Measurements from ENCODE around the gene RET.

Gene RET

DNA sequence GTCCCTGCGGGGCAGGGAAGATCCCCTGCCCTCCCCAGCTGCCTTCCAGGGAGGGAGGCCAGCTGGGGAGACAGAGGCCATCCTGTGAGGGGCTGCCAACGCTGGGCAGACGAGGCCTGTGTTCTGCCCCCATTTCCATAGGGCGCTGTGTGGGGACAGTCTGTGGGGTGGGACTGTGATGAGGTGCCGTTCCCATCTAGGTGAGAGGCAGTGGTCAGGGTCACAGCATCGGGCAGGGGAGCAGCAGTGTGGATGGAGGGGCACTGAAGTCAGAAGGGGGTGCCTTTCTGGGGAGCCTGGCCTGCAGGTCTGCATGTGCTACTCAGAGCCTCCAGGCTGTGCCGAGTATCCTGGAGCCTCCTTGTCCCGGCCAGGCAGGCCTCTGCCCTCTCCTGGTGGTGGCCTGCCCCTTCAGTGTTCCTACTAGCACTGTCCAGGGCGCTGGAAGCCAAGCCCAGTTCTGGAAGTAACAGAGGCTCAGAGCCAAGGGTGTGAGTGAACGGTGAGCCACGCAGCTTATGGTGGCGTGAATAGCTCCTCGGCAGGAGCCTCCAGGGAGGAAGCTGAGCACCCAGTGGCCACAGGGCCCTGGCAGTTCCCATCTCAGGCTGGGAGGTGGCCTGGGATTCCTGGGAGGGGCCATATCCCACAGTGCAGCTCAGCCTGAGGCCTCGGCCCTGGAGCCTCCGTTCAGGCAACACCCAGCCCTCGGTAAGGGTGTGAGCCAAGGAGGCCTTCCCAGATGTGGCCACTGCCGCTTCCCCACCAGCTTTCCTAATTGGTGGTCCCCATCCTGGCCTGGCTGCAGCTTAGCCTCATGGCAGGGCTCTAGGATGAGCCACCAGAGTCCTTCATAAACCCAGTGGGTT is 38.1 kb downstream of the RET start:
- Histone ChIP-seq H3K4me3 (no peak overlapping the region), H3K4me1 (no peaks in the 10 kb centered on the region), H3K27me3 (ENCODE audit: low read depth) (no peaks in the 10 kb centered on the region), H3K36me3 (replicated peaks) (no peaks in the 10 kb centered on the region), H3K9me3 (no peaks in the 10 kb centered on the region)
- DNase-seq (ENCODE audit: low spot score in 2 of 2): no peak
- in situ Hi-C loops (cut with MboI; ENCODE audit: low sequenced_read_pairs): no loop called here

DNA sequence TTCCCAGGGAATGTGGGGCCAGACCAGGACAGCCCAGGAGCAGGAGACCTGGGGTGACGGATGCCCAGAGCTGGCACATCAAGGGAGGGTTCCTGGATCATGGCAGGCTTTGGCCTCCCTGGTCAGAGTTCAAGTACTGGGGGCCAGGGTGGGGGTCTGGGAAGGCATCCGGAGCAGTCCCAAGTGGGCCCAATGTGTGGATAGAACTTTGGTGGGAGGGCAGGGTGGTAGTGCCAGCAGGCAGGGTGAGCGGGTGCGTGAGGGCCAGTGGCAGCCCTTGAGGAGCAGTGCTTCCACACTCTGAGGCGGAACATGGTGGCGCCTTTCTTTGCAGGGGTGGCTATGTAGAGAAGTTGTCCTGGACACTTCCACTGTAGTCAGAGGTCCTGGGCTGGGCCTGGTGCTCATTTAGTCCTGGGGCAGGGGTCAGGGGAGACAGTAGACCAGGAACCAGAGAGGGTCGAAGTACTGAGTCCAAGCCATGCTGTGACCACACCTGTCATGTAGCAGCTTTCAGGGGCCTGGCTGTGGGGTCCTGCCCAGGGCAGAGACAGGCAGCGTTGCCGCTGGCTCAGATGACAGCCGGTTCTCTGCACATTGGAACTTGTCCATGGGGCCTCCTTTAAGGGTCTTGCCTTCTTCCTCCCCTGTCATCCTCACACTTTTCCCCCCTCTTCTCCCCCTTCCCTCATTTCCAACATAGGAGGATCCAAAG is 39.2 kb downstream of the RET start:
- Histone ChIP-seq H3K27me3 (ENCODE audit: low read depth) (no peaks in the 10 kb centered on the region), H3K9me3 (no peaks in the 10 kb centered on the region), H3K36me3 (replicated peaks) (no peaks in the 10 kb centered on the region), H3K4me1 (no peaks in the 10 kb centered on the region), H3K4me3 (no peak overlapping the region)
- DNase-seq (ENCODE audit: low spot score in 2 of 2): no peak
- in situ Hi-C loops (cut with MboI; ENCODE audit: low sequenced_read_pairs): no loop called here

DNA sequence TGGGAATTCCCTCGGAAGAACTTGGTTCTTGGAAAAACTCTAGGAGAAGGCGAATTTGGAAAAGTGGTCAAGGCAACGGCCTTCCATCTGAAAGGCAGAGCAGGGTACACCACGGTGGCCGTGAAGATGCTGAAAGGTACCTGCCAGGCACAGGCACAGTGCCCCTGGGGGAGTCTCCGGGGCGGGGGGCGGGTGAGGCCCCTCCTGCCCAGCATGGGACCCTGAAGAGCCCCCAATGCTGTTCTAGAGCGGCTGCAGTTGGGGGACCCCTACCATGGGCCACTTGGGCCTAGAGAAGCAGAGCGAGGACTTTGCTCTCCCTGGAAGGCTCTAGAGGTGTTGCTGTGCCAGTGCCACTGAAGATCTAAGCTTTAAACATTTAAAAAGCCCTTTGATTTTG is 39.7 kb downstream of the RET start:
- no peak for DNase-seq (ENCODE audit: low spot score in 2 of 2)
- H3K9me3 ChIP-seq: no peaks in the 10 kb centered on the region
- no peaks in the 10 kb centered on the region for H3K36me3 ChIP-seq (replicated peaks)
- in situ Hi-C loops (cut with MboI; ENCODE audit: low sequenced_read_pairs): no loop called here
- no peaks in the 10 kb centered on the region for H3K27me3 ChIP-seq (ENCODE audit: low read depth)
- H3K4me3 ChIP-seq: no peak overlapping the region
- no peaks in the 10 kb centered on the region for H3K4me1 ChIP-seq

DNA sequence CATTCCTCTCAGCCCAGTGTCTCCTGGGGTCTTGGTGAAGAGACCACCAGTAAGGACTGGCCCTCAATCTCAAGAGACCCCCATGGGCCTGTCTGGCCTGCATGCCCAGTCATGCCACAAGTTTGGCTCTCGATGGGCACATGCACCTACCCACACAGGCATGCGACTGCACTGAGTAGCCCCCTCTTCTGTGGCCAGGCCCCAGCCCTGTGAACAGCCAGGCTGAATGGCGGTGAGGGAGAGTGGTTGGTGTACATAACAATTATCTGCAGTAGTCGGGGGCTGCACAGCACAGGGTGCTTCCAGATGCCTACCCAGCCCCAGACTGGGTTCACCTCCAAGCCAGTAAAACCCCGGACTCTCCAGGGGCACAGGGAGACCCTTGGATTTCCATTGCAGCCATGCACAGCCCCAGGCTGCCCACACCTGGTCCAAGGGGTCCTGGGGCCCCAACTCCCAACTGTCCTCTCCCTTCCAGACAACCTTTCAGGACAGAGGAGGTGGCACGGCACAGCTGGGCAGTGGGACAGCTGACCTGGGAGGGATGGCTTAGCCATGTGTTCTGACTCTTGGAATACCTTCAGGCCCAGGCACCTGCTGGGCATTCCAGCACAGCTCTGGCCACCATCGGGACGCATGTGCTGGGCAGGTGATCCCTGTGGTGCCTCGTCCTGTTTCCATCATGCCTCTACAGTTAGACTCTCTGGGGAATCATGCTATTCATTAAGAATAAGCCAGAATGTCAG is 40.3 kb downstream of the RET start:
- Histone ChIP-seq H3K27me3 (ENCODE audit: low read depth) (no peaks in the 10 kb centered on the region), H3K9me3 (no peaks in the 10 kb centered on the region), H3K4me1 (no peaks in the 10 kb centered on the region), H3K36me3 (replicated peaks) (no peaks in the 10 kb centered on the region), H3K4me3 (no peak overlapping the region)
- in situ Hi-C loops (cut with MboI; ENCODE audit: low sequenced_read_pairs): no loop called here
- DNase-seq (ENCODE audit: low spot score in 2 of 2): no peak

DNA sequence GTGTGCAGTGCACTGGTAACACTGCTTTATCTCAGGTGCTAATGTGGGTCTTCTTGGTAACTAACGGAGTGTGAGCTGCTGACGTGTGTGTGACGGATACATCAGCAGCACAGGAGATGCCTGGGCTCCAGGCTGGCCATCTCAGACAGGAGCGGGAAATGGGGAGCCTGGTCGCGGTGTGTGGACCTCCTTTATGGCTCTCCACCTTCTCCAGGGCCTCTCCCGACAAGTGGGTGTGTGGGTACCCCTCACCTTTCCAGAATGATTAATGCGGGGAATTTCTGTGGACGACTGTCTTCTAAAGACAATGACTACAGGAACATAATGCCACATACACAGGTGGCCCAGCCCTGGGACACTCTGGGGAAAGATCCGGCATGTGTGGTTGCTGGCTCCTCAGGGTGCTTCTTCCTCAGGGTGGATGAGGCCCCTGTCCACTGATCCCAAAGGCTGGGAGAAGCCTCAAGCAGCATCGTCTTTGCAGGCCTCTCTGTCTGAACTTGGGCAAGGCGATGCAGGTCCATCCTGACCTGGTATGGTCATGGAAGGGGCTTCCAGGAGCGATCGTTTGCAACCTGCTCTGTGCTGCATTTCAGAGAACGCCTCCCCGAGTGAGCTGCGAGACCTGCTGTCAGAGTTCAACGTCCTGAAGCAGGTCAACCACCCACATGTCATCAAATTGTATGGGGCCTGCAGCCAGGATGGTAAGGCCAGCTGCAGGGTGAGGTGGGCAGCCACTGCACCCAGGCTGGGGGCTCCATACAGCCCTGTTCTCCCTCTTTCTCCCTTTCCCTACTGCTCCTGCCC is 41.1 kb downstream of the RET start:
- Histone ChIP-seq H3K4me3 (no peak overlapping the region), H3K4me1 (no peaks in the 10 kb centered on the region), H3K9me3 (no peaks in the 10 kb centered on the region), H3K36me3 (replicated peaks) (no peaks in the 10 kb centered on the region), H3K27me3 (ENCODE audit: low read depth) (no peaks in the 10 kb centered on the region)
- in situ Hi-C loops (cut with MboI; ENCODE audit: low sequenced_read_pairs): no loop called here
- DNase-seq (ENCODE audit: low spot score in 2 of 2): no peak

DNA sequence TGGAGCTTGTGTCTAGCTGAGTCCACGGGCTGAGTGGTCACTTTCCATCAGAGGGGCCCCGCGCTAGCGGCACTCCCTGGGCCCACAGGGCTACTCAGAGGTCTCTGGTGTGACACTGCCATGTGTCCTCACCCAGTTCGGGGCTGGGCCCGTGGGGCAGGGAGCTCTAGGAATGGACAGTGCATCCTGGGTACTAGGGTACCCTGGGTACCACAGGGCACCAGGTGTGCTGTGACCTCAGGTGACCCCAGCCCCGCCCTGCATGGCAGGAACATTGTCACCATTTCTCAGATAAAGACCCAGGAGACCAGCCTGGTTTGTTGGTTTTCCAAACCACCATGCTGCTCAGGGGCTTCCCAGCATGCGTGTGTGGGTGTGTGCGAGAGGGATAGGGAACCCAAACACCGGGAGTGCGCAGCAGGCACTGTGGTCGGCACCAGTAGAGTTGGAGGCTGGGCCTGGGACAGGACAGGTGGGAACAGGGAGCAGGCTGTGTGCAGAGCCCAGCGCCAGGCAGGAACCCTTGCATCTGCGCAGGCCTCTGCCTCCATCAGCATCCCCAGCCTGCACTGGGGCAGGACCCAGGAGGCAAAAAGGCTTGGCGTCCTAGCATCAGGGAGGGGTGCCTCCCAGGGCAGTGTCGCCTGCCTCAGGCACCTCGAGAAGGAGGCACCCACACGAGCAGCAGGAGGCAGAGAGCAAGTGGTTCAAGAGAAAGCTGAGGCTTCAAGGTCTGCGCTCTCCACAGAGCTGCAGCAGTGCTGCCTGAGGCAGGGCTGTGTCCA is 42.0 kb downstream of the RET start:
- in situ Hi-C loops (cut with MboI; ENCODE audit: low sequenced_read_pairs): no loop called here
- no peaks in the 10 kb centered on the region for H3K36me3 ChIP-seq (replicated peaks)
- DNase-seq (ENCODE audit: low spot score in 2 of 2): no peak
- no peaks in the 10 kb centered on the region for H3K9me3 ChIP-seq
- H3K4me1 ChIP-seq: no peaks in the 10 kb centered on the region
- H3K4me3 ChIP-seq: no peak overlapping the region
- H3K27me3 ChIP-seq (ENCODE audit: low read depth): no peaks in the 10 kb centered on the region

DNA sequence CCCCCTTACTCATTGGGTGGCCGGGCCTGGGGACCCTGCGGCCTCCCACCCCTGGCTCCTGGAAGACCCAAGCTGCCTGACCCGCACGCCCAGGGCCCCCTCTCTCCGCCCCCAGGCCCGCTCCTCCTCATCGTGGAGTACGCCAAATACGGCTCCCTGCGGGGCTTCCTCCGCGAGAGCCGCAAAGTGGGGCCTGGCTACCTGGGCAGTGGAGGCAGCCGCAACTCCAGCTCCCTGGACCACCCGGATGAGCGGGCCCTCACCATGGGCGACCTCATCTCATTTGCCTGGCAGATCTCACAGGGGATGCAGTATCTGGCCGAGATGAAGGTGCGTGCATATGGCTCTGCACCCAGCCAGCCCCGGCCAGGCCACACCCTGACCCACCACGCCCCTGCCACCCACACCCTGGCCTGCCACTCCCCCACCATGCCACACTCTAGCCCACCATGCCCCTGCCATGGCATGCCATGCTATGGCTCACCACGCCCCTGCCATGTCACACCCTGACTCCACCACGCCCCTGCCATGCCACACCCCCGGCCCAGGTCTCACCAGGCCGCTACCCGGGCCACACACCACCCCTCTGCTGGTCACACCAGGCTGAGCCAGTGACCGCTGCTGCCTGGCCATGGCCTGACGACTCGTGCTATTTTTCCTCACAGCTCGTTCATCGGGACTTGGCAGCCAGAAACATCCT is 42.7 kb downstream of the RET start:
- no peaks in the 10 kb centered on the region for H3K36me3 ChIP-seq (replicated peaks)
- H3K27me3 ChIP-seq (ENCODE audit: low read depth): no peaks in the 10 kb centered on the region
- in situ Hi-C loops (cut with MboI; ENCODE audit: low sequenced_read_pairs): no loop called here
- H3K4me3 ChIP-seq: no peak overlapping the region
- H3K9me3 ChIP-seq: no peaks in the 10 kb centered on the region
- DNase-seq (ENCODE audit: low spot score in 2 of 2): no peak
- H3K4me1 ChIP-seq: no peaks in the 10 kb centered on the region

DNA sequence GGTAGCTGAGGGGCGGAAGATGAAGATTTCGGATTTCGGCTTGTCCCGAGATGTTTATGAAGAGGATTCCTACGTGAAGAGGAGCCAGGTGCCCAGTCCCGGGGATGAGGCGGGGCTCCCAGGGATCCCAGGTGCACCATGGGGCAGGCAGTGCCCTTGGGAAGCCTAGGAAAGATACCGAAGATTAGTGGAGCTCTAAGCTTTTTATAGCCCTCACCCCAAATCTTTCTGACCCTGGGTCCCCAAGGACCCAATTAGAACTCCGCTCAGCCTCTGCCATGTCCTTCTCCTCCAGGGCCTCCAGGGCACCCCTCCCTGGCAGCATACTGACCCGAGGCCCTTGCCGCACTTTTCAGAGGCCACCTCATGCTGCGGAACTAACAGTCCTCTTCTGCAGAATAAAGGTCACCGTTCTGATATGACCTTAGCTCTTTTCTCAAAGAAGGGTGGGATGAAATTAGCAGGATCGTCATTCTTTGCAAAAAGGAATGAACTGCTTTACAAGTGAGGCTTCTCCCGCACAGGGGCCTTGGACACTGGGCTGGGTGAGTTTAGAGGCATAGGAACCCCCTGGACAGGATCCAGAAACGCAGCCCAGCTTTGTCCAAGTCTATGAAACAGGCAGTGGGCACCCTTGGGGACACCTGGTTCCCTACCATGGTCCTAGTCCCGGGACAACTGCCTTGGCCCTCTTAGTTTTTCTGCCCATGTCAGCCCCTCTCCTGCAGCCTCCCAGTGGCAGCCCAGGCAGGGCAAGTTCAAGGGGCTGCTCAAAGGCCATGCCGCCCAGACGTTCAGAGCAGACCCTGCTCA is 43.5 kb downstream of the RET start:
- no peak for DNase-seq (ENCODE audit: low spot score in 2 of 2)
- in situ Hi-C loops (cut with MboI; ENCODE audit: low sequenced_read_pairs): no loop called here
- Histone ChIP-seq H3K4me3 (no peak overlapping the region), H3K36me3 (replicated peaks) (no peaks in the 10 kb centered on the region), H3K4me1 (no peaks in the 10 kb centered on the region), H3K27me3 (ENCODE audit: low read depth) (no peaks in the 10 kb centered on the region), H3K9me3 (no peaks in the 10 kb centered on the region)

DNA sequence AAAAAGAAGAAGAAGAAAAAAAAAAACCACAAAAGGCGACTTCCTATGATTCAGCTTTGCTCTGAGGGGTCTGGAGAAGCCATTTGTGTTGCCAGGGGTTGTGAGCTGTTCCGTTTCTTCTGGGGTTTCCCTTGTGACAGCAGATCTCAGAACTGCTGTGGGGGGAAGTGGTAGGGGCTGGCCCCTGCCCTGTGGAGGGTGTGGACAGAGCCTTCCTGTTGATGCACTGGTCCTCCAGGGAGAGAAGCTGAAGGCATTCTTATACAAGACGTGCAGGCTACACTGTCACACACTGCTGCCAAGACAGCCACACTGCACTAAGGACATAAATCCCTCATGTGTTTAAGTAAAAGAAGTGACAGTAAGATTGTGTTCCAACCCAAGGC is 44.1 kb downstream of the RET start:
- Histone ChIP-seq H3K4me3 (no peak overlapping the region), H3K4me1 (no peaks in the 10 kb centered on the region), H3K27me3 (ENCODE audit: low read depth) (no peaks in the 10 kb centered on the region), H3K9me3 (no peaks in the 10 kb centered on the region), H3K36me3 (replicated peaks) (no peaks in the 10 kb centered on the region)
- in situ Hi-C loops (cut with MboI; ENCODE audit: low sequenced_read_pairs): no loop called here
- DNase-seq (ENCODE audit: low spot score in 2 of 2): no peak

DNA sequence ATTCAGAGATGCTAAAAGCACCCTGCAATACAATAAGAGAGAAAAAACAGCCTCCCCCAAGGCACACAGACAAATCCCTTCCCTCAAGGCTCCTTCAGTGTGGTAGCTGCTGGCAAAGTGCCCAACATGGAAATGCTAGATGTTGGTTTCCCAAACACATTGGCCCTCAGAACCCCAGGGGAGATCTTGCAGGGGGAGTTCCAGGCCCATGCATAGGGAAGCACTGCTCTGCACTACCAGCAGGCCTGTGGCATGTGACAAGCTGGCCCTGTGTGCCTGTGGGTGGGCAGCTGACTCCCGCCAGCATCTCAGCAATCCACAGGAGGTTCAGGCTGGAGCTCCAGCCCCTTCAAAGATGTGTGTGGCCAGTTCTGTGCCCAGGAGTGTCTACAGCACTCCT is 44.6 kb downstream of the RET start:
- no peaks in the 10 kb centered on the region for H3K9me3 ChIP-seq
- no peaks in the 10 kb centered on the region for H3K27me3 ChIP-seq (ENCODE audit: low read depth)
- in situ Hi-C loops (cut with MboI; ENCODE audit: low sequenced_read_pairs): no loop called here
- H3K4me1 ChIP-seq: no peaks in the 10 kb centered on the region
- DNase-seq (ENCODE audit: low spot score in 2 of 2): no peak
- H3K36me3 ChIP-seq (replicated peaks): no peaks in the 10 kb centered on the region
- H3K4me3 ChIP-seq: no peak overlapping the region

DNA sequence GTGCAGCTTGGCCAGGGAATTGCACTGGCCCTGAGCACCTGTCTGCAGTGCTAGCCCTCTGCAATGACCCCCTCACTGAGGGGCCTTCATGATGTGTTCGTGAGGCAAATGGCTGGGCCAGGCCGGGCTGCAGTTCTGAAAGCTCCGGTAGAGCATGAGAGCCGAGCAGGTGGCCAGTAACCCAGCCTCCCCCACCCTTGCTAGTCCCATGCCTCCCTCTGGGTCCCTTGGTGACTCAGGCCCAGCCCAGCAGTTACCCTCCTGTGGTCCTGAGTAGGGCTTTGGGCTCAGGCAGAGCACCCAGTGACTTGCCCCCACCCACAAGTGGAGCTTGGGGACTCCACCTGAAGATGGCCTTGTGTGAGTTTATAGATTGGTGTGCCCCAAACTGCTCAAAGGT is 45.2 kb downstream of the RET start:
- no peaks in the 10 kb centered on the region for H3K9me3 ChIP-seq
- no peaks in the 10 kb centered on the region for H3K27me3 ChIP-seq (ENCODE audit: low read depth)
- H3K36me3 ChIP-seq (replicated peaks): no peaks in the 10 kb centered on the region
- no peak for DNase-seq (ENCODE audit: low spot score in 2 of 2)
- no peaks in the 10 kb centered on the region for H3K4me1 ChIP-seq
- in situ Hi-C loops (cut with MboI; ENCODE audit: low sequenced_read_pairs): no loop called here
- H3K4me3 ChIP-seq: no peak overlapping the region

DNA sequence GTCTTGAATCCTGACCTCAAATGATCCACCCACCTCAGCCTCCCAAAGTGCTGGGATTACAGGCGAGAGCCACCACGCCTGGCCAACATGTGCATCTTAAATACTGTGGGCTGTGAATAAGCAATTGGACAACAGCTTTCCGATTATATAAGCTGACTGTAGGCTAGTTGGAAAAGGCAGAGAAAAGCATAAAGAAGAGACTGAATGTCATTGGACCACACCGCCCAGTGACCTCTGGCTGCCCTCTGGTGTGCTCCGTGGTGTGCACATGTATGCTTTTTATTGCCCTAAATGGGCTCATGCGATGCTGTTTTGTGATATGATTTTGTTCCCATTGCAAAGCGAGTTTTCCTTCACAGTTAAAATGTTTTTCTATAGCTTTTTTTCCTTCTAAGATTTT is 46.0 kb downstream of the RET start:
- in situ Hi-C loops (cut with MboI; ENCODE audit: low sequenced_read_pairs): no loop called here

More for the DNA sequence above, 46.0 kb downstream of the RET start:
- no peak overlapping the region for H3K4me3 ChIP-seq
- no peak for DNase-seq (ENCODE audit: low spot score in 2 of 2)
- H3K27me3 ChIP-seq (ENCODE audit: low read depth): no peaks in the 10 kb centered on the region
- H3K36me3 ChIP-seq (replicated peaks): no peaks in the 10 kb centered on the region
- no peaks in the 10 kb centered on the region for H3K4me1 ChIP-seq
- H3K9me3 ChIP-seq: no peaks in the 10 kb centered on the region

Data from HAP-1 (cell line).